Measurements from ENCODE around the gene APP.

Gene APP

GRCh38 chr21:26170471-26171257 lies at the start of gene APP:
TSS of gene APP (minus strand) at chr21:26170770. CDS start at chr21:26170620, 150 bp downstream.
- no peak for DNase-seq (ENCODE audit: low read depth)

- DNase-seq (ENCODE audit: low read depth), result no peak
These were observed 41.6 kb upstream of the APP start for GRCh38 chr21:26212220-26212619.

- no peak for DNase-seq (ENCODE audit: low read depth)
These were observed 40.0 kb upstream of the APP start for GRCh38 chr21:26210614-26211013.

- DNase-seq (ENCODE audit: low read depth), result no peak
These were observed 36.5 kb upstream of the APP start for GRCh38 chr21:26207021-26207420.

- DNase-seq (ENCODE audit: low read depth), result no peak
These were observed 28.9 kb upstream of the APP start for GRCh38 chr21:26199456-26199855.

- DNase-seq (ENCODE audit: low read depth), result no peak
These were observed 25.1 kb upstream of the APP start for GRCh38 chr21:26195708-26196107.

GRCh38 chr21:26194811-26195251 lies 24.3 kb upstream of the APP start:
- DNase-seq (ENCODE audit: low read depth), result no peak

- DNase-seq (ENCODE audit: low read depth), result no peak
These were observed 23.8 kb upstream of the APP start for GRCh38 chr21:26194326-26194725.

GRCh38 chr21:26191609-26192008 lies 21.0 kb upstream of the APP start:
- no peak for DNase-seq (ENCODE audit: low read depth)

- no peak for DNase-seq (ENCODE audit: low read depth)
These were observed 17.9 kb upstream of the APP start for GRCh38 chr21:26188422-26188821.

- DNase-seq (ENCODE audit: low read depth), result no peak
These were observed 14.9 kb upstream of the APP start for GRCh38 chr21:26185446-26185845.

- no peak for DNase-seq (ENCODE audit: low read depth)
These were observed 14.5 kb upstream of the APP start for GRCh38 chr21:26185021-26185420.

GRCh38 chr21:26179501-26179900 lies 8.9 kb upstream of the APP start:
- DNase-seq (ENCODE audit: low read depth), result no peak

GRCh38 chr21:26177746-26178426 lies 7.3 kb upstream of the APP start:
- no peak for DNase-seq (ENCODE audit: low read depth)

- DNase-seq (ENCODE audit: low read depth), result no peak
These were observed 6.6 kb upstream of the APP start for GRCh38 chr21:26177187-26177586.

- no peak for DNase-seq (ENCODE audit: low read depth)
These were observed 909 bp upstream of the APP start for GRCh38 chr21:26171258-26172100.

- no peak for DNase-seq (ENCODE audit: low read depth)
These were observed 729 bp downstream of the APP start for GRCh38 chr21:26169611-26170470.

- no peak for DNase-seq (ENCODE audit: low read depth)
These were observed 1.4 kb downstream of the APP start for GRCh38 chr21:26169061-26169610.

- DNase-seq (ENCODE audit: low read depth), result no peak
These were observed 2.2 kb downstream of the APP start for GRCh38 chr21:26168371-26168770.

GRCh38 chr21:26167593-26167992 lies 3.0 kb downstream of the APP start:
- no peak for DNase-seq (ENCODE audit: low read depth)

GRCh38 chr21:26165331-26165730 lies 5.2 kb downstream of the APP start:
- no peak for DNase-seq (ENCODE audit: low read depth)
